HepG2 (cell line): ENCODE data around the gene FSHR. TPM values are rescaled to one million over a fixed set of nuclear protein-coding genes. Genes with fewer than 3 reads are reported as not detected.

Source experiments
- ATAC-seq: fragments of 200-7000 bp; cut with Tn5 transposase; 3 replicates; pipeline ENCODE4 v1.9.1; 2020; ENCODE audit warnings: mild to moderate bottlenecking, moderate library complexity
- BruUV-seq: library from RNA; stranded (reverse); fragments of 400-500 nt; replicated peaks from 2 replicates; lab custom pipeline; 2021; lab: Mats Ljungman, UMichigan
- CTCF ChIA-PET: fragments of 300-600 bp; formaldehyde crosslinking; extraction: SDS; loops from one replicate; lab custom pipeline; 2021; ENCODE audit warnings: low total read pairs, inconsistent platforms, low intra/inter-chr PET ratio; lab: Yijun Ruan, JAX
- POLR2A ChIA-PET: fragments of 350-600 bp; sonication (Branson Sonifier 250); formaldehyde crosslinking; loops from one replicate; lab custom pipeline; 2020; ENCODE audit warnings: antibody characterized with exemption, inconsistent platforms; lab: Yijun Ruan, JAX
- DNase-seq: peaks from one replicate; pipeline ENCODE4 v3.0.0-alpha.2; 2015; ENCODE audit warnings: low spot score
- FAIRE-seq: peaks from 3 replicates; lab custom pipeline; 2011; peaks lifted over from hg19 to GRCh38; lab: Jason Lieb, UNC
- H2AFZ ChIP-seq: one replicate; pipeline ENCODE4 v1.6.1; 2011; ENCODE audit warnings: low read length, inconsistent platforms
- H3K27ac ChIP-seq: fragments of 300-600 bp; 3 replicates; pipeline ENCODE4 v1.8.0; 2011; ENCODE audit warnings: mixed run types, mild to moderate bottlenecking, mixed read lengths, low read length, inconsistent platforms; ENCODE audit not compliant: insufficient read depth; ENCODE audit errors: extremely low read length
- H3K27me3 ChIP-seq, 2 experiments: fragments of 200-600 bp in 1 of 2; 2 replicates in 1 of 2; 3 replicates in 1 of 2; pipeline versions ENCODE4 v1.6.0 to v1.8.0; 2011; ENCODE audit warnings: low read length in 2 of 2, mild to moderate bottlenecking in 2 of 2, moderate library complexity in 2 of 2, inconsistent platforms in 1 of 2; ENCODE audit not compliant: insufficient read depth in 2 of 2, control insufficient read depth in 1 of 2
- H3K36me3 ChIP-seq, 2 experiments: fragments of 200-600 bp in 1 of 2; replicated peaks in 1 of 2; 2 replicates in 1 of 2; 3 replicates in 1 of 2; pipeline versions ENCODE4 v1.5.1 to v1.8.0; 2011; ENCODE audit warnings: low read length in 2 of 2, inconsistent platforms in 1 of 2; ENCODE audit not compliant: insufficient read depth in 2 of 2, control insufficient read depth in 1 of 2
- H3K4me1 ChIP-seq: 2 replicates; pipeline ENCODE4 v1.5.1; 2012; ENCODE audit warnings: low read length, inconsistent platforms; ENCODE audit not compliant: insufficient read depth
- H3K4me2 ChIP-seq: 2 replicates; pipeline ENCODE4 v1.6.0; 2011; ENCODE audit warnings: low read depth, low read length, inconsistent platforms
- H3K4me3 ChIP-seq, 3 experiments: fragments of 200-600 bp in 1 of 3; sonication (generic), shearing (Covaris generic) in 1 of 3; replicated peaks in 1 of 3; 2 replicates each; pipeline ENCODE4 v1.5.1; 2011 to 2016; ENCODE audit warnings: low read length in 3 of 3, inconsistent platforms in 2 of 3, low read depth in 2 of 3, mild to moderate bottlenecking in 2 of 3, control low read depth in 1 of 3, mixed read lengths in 1 of 3; ENCODE audit not compliant: insufficient read depth in 1 of 3
- H3K79me2 ChIP-seq: one replicate; pipeline ENCODE4 v1.6.1; 2011; ENCODE audit warnings: low read length, inconsistent platforms; ENCODE audit not compliant: insufficient read depth
- H3K9ac ChIP-seq: 2 replicates; pipeline ENCODE4 v1.6.0; 2011; ENCODE audit warnings: mild to moderate bottlenecking, low read depth, low read length, inconsistent platforms; ENCODE audit not compliant: insufficient read depth
- H3K9me3 ChIP-seq: 2 replicates; pipeline ENCODE4 v1.5.1; 2012; ENCODE audit warnings: mild to moderate bottlenecking, low read length
- H4K20me1 ChIP-seq: 2 replicates; pipeline ENCODE4 v1.6.0; 2011; ENCODE audit warnings: inconsistent platforms, mild to moderate bottlenecking, low read length, moderate library complexity; ENCODE audit not compliant: insufficient read depth
- BRD4 ChIP-seq: sonication (generic); formaldehyde crosslinking; IDR thresholded peaks from 2 replicates; pipeline ENCODE4 v1.4.0; 2020; ENCODE audit warnings: missing genetic modification reagents
- MTF1 ChIP-seq: sonication (generic); formaldehyde crosslinking; IDR thresholded peaks from 2 replicates; pipeline ENCODE4 v1.5.0; 2020; ENCODE audit warnings: missing genetic modification reagents
- STAT6 ChIP-seq: sonication (generic); formaldehyde crosslinking; IDR thresholded peaks from 2 replicates; pipeline ENCODE4 v1.4.0; 2020; ENCODE audit warnings: missing genetic modification reagents, mild to moderate bottlenecking, borderline replicate concordance
- U2AF2 ChIP-seq: fragments of 200-400 bp; formaldehyde crosslinking; IDR thresholded peaks from 2 replicates; pipeline ENCODE4 v1.6.1; 2017; ENCODE audit warnings: low read depth, mild to moderate bottlenecking, low read length
- ZBTB37 ChIP-seq: sonication (generic); formaldehyde crosslinking; IDR thresholded peaks from 2 replicates; pipeline ENCODE4 v1.4.0; 2020; ENCODE audit warnings: mild to moderate bottlenecking, missing genetic modification reagents
- ZSCAN22 ChIP-seq: sonication (generic); formaldehyde crosslinking; IDR thresholded peaks from 2 replicates; pipeline ENCODE4 v1.4.0; 2020; ENCODE audit warnings: mild to moderate bottlenecking, missing genetic modification reagents
- WGBS: methylation state at CpG from one replicate; pipeline ENCODE4 v1.1.6; 2017; ENCODE audit warnings: low lambda C conversion rate; 5-methylcytosine and 5-hydroxymethylcytosine counted together
- in situ Hi-C: cut with HindIII; loops from 2 replicates; pipeline ENCODE4 v1.10.0; 2017; ENCODE audit warnings: low pct_unique_long_range_greater_than_20kb; ENCODE audit not compliant: extremely low pct_ligation_motif_present
- intact Hi-C: fragments of 100-400 bp; cut with micrococcal nuclease; formaldehyde crosslinking; loops from one replicate; pipeline ENCODE4 v1.10.0; 2022; ENCODE audit not compliant: unreplicated experiment
- microRNA-seq: library from miRNA; unstranded; fragments of <30 nt; microRNA quantifications from one replicate; pipeline ENCODE4, GENCODE V29; 2020
- polyA plus RNA-seq, 8 experiments: library from polyadenylated mRNA; depleted of rRNA in 3 of 8; stranded (reverse) in 7 of 8; unstranded in 1 of 8; fragments of >200 nt; fragmentation: Illumina TruSeq in 4 of 8; extraction: Trizol in 4 of 8; gene quantifications; 2 replicates each; pipeline versions ENCODE4 v1.2.1 to v1.2.3, GENCODE V29; 2011 to 2016; ENCODE audit warnings: low read depth in 4 of 8, missing spikeins in 1 of 8, mixed read lengths in 1 of 8; ENCODE audit not compliant: insufficient read depth in 1 of 8
- small RNA-seq, 3 experiments: library from RNA; depleted of rRNA; stranded (forward); fragments of <200 nt; gene quantifications; one replicate each; pipeline ENCODE3, GENCODE V24; 2012; ENCODE audit warnings: low read depth in 2 of 3, low replicate concordance in 1 of 3; ENCODE audit not compliant: insufficient read length in 3 of 3, insufficient read depth in 2 of 3
- total RNA-seq, 5 experiments: library from RNA; depleted of rRNA; stranded (reverse); fragments of >200 nt; fragmentation: Illumina TruSeq; extraction: Trizol; gene quantifications; 2 replicates each; pipeline ENCODE4 v1.2.3, GENCODE V29; 2016; ENCODE audit warnings: low read depth in 1 of 5
- TF ChIP-seq, protein P1 (sequence below): sonication (generic); formaldehyde crosslinking; conservative IDR thresholded peaks from 2 replicates; pipeline ENCODE4 v1.4.0; 2020; ENCODE audit warnings: missing genetic modification reagents

FSHR gene
- total and polyA plus RNA-seq, 2 of the 13 experiments (the other 11 are each of a cell fraction or from before 2014, with no cell fraction given) = not detected

- TF ChIP-seq STAT6 (CRISPR knock-in tag) (no peak), ZBTB37 (CRISPR knock-in tag) (no peak), MTF1 (CRISPR knock-in tag) (no peak), U2AF2 (no peak), ZSCAN22 (no peak), BRD4 (no peak)
- TF ChIP-seq, protein P1, sequence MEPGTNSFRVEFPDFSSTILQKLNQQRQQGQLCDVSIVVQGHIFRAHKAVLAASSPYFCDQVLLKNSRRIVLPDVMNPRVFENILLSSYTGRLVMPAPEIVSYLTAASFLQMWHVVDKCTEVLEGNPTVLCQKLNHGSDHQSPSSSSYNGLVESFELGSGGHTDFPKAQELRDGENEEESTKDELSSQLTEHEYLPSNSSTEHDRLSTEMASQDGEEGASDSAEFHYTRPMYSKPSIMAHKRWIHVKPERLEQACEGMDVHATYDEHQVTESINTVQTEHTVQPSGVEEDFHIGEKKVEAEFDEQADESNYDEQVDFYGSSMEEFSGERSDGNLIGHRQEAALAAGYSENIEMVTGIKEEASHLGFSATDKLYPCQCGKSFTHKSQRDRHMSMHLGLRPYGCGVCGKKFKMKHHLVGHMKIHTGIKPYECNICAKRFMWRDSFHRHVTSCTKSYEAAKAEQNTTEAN (CRISPR knock-in tag) = no peak
- TF ChIP-seq, all 625 proteins: peak for 0
- in situ Hi-C loops (no loop called here), intact Hi-C loops (no loop called here)
- BruUV-seq = no TSS peak
- Histone ChIP-seq H3K9ac (no peak overlapping the region), H3K27me3 (no peaks in the 10 kb centered on the region), H2AFZ (no peak overlapping the region), H3K4me3 (no peak overlapping the region), H3K79me2 (no peaks in the 10 kb centered on the region), H3K27ac (no peak overlapping the region), H3K36me3 (no peaks in the 10 kb centered on the region), H4K20me1 (no peaks in the 10 kb centered on the region), H3K9me3 (0 out of 2 replicates have a peak, but pooled peaks cover 4% of the 10 kb centered on the region), H3K4me2 (no peak overlapping the region), H3K4me1 (no peaks in the 10 kb centered on the region)
- POLR2A ChIA-PET = no interaction called here
- 0% methylated on average over 1 of the region's 1 CpG for WGBS
- DNase-seq (no peak), FAIRE-seq (no peak), ATAC-seq (no peak)
- CTCF ChIA-PET = no interaction called here
Measured at GRCh38 chr2:48914477-48915089, 239.7 kb downstream of the FSHR start.

Small RNAs within 50 kb of the gene (microRNA-seq; reads per million reads assigned to microRNA genes)
- not detected for gene MIR548BA

Small RNAs within 50 kb of the gene (small RNA-seq; reads per million reads assigned to genes)
- 0 reads per million in 3 experiments for gene MIR548BA
